OCI-M2 (cell line): ENCODE results near the gene SORCS2.

ENCODE experiments used
- DNase-seq: peaks from one replicate; lab custom pipeline; 2025; ENCODE audit not compliant: unreplicated experiment; lab: John Stamatoyannopoulos, UW

Gene SORCS2

DNA sequence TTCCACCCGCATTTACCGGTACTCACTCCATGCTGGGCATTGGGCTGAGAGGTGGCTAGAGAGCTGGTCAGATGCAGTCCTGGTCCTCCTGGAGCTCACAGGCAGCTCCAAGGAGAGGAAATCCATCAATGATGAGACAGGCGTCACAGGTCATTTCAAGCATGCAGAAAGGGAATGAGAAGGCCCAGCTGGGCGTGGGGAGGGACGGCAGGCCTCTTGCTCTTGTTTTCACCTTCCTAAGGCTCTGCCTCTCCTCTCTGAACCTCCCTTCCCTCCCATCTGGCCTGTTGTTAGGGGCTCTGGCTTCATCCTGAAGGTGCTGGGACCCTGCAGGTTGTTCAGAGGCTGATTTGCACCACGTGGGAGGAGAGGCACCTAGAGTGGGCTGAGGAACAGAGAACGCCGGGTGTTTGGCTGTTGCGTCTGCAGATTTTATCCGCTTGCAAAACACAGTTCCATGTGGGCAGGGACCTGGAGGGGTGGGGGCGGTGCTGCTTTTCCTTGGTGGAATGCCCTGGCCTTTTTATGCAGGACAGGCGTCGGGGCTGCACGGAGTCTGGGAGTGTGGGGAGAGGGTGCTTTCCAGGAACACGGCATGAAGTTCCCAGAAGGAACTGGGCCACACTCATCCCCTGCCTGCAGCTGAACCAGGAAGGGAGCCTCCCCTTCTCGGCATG, 323.9 kb downstream of the SORCS2 start:
- DNase-seq, result no peak

GRCh38 chr4:7516773-7517144, 324.4 kb downstream of the SORCS2 start:
- no peak for DNase-seq

GRCh38 chr4:7518871-7519637, 326.7 kb downstream of the SORCS2 start:
- DNase-seq, result no peak

GRCh38 chr4:7519638-7520376, 327.5 kb downstream of the SORCS2 start:
- no peak for DNase-seq

DNA sequence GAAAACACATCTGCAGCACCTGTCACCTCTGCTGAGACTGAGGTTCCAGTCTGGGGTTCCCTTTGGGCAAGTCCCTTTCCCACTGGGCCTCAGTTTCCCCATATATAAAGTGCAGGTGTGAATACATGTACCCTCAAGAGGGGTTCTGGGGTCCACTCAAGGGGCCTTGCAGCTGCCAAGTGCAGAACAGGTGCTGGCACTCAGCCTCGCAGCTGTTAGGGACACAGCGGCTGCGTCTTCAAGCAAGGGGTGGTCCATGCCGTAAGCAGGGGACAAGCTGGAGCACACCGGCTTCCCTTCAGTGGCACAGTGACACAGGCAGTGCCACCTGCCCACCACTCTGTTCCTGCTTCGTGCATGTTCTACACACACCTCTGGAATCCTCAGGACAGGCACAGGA, 329.3 kb downstream of the SORCS2 start:
- no peak for DNase-seq

DNA sequence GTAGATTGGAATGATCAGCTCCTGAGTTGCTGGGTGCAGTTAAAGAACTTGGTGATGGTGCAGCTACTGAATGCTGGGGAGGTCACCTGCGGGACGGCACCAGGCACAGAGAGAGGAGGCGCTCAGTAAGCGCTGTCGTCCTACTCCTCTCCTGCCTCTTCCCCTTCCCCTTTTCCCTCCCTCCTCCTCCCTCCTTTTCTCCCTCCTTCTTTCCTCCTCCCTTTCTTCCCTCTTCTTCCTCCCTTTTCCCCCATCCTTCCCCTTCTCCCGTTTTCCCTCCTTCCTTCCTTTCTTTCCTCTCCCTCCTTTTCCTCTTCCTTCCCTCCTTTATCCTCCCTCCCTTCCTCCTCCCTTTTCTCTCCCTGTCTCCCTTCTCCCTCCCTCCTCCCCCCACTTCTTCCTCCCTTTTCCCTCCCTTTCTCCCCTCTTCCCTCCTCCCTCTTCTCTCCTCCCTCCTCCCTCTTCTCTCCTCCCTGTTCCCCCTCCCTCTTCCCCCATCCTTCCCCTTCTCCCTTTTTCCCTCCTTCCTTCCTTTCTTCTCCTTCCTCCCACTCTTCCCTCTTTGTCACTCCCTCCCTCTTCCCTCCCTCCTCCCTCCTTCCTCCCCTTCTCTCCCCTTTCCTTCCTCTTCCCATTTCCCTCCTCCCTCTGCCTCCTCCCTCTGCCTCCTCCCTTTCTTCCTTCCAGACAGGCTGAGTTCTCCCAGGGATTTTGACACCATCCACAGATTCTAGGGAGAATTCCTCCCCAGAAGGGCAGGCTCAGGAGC, 330.3 kb downstream of the SORCS2 start:
- DNase-seq, result no peak

DNA sequence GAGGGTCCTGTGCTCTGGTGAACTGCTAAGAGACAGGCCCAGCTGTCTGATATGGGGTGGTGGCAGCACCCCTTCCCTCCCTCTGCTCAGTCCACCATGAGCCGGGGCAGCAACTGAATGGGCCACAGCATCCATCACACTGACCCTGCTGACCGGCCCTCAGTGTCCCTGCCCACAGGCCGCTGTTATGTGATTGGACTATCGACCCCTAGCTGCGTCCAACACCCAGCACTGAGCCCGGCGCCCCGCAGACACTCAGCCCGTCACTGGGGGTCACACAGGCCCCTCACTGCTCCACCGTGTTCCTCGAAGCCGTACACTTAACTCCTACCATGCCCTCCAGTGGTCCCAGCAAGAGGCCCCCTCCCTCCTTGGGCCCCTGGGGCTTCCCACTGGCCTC, 331.2 kb downstream of the SORCS2 start:
- DNase-seq, result no peak

GRCh38 chr4:7524064-7524682, 331.8 kb downstream of the SORCS2 start:
- DNase-seq, result no peak

DNA sequence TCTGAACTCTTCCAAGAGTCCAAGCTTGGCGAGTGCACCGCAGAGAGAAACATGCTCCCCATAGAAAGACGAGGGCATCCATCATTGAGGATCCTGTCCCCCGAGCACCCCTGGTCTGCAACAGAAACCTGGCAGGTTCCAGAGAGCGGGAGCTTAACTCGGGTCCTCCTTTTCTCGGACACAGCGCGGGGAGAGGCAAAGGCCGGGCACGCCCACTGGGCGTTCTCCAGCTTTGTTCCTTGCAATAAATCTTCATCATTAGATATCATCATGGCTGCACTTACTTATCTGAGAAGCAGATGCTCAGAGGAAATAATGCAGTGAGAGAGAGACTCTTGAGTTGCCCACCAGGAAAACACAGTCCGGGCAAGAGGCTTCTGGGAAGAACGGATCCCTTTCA, 332.5 kb downstream of the SORCS2 start:
- no peak for DNase-seq

- no peak for DNase-seq
These were observed 334.2 kb downstream of the SORCS2 start for GRCh38 chr4:7526491-7526890.

DNA sequence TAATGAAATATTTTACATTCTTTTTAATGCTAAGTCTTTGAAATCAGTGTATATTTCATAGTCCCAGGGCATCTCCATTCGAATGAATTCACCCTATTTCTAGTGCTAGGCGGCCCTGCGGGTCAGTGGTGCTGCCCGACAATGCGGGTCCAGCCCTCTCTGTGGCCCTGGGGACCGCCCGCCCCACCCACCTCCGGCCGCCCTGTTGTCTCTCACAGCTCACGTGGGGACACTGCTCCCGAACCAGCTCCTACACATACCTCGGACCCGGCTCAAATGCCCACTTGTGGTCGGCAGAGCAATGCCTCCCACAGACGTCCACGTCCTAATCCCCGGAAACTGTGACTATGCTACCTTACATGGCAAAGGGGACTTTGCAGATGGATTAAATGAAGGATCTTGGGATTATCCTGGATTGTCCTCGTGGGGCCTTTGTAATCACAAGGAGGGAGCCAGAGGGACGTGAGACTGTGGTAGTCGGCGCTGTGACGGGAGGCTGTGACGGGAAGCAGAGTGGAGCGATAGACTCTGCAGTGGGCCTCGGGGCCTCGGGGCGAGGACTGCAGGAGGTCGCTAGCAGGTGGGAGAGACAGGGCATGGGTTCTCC, 334.7 kb downstream of the SORCS2 start:
- no peak for DNase-seq

DNA sequence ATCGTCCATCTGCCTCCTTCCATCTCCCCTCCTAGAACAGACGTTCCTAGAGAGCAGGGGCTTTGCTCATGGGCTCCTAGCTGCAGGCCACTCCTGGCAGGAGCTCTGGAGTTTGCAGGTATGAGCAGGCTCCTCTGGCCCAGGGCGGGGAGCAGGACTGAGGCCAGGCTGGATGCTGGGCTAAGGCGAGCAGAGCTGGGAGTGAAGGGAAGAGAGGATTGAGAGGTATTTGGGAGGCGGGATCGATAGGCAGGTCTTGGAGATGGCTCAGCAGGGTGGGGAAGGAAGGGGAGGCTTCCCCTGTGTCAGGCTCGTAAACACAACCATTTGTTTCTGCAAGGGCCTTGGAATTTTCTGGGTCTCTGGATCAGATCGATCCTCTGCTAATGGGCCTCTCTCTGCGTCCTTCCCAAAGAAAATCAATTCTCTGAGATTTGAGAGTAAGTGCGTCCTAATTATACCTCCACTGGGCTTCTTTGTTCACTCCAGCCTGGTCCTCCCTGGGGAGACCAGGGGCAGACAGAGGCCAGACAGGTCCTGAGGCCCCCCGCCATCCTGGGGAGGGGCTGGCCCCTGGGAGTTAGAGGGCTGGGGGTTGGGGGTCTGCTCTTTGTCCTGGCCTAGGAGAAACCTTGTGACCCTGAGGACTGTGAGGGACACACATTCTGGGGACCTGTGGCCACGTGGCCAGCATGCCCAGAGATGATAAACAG, 337.2 kb downstream of the SORCS2 start:
- DNase-seq, result no peak

DNA sequence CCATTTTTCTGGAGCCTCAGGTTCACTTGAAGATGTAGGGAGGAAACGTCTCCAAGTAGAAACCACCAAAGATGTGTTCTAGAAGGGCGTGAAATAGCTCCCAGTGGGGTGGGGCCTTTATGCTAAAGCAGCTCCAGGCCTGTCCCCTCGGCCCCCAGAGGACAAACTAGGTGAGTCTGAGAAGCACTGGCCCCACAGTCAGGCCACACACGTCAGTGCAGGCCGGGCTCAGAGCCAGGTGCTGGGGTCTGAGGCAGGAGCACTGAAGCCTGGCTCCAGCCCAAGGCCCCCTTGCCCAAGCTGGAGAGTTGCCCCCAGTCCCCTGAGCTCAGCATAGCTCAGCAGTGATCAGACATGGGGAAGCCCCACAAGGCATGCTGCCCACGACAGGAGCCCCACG, 337.7 kb downstream of the SORCS2 start:
- no peak for DNase-seq

- DNase-seq, result no peak
These were observed 338.7 kb downstream of the SORCS2 start for GRCh38 chr4:7530932-7531639.

DNA sequence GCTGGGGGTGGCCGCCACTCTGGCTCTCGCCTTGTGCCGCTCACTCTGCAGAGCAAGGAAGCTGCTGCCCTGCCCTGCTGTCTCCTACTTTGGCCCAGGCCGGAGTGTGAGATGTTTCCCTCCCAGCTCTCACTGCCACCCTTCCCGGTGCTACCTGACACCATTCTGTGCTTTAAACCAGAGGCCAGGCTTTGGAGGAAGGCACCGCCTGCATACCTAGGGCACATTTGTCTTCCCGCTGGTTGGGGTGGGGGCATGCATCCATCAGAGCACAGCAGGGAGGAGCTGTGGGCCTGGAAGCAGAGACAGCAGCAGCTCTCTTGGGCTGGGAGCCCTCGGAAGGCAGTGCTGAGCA, 339.3 kb downstream of the SORCS2 start:
- no peak for DNase-seq

DNA sequence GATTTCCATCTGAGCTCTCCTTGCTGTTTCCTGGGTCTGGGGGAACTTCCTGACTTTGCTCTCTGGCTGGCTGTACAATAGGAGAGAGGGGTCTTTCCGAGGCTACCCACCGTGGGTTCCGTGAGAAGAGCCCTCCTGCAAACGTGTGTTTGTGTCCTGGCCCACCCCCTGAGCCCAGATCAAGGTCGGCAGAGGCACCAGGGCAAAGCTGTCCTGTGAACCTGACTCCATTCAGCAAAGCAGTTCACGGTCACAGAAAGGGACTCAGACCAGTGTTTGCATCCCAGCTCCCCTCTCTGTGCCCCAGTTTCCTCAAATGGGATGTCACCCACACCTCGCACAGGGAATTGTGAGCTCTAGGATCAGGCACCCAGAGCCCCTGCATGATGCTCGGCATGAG, 339.7 kb downstream of the SORCS2 start:
- no peak for DNase-seq

DNA sequence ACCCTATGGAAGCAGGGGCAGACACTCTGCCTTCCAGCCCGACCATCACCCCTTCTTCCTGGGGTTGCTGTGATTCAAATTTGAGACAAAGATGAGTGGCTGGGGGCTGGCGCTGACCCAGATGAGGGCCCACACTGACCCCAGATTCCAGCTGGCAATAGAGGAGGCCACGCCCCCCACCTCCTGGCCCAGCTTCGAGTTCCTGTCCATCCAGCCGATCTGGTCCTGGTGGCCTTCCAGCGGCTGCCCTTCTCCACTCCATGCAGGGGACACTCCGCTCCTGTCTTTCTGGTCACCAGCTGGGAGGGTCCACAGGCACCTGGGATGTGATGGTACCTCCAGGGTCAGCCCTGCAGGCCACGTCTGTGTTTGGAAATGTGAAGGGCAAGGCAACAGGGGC, 340.9 kb downstream of the SORCS2 start:
- no peak for DNase-seq

GRCh38 chr4:7535094-7535493, 342.8 kb downstream of the SORCS2 start:
- DNase-seq, result no peak

- DNase-seq, result no peak
These were observed 343.3 kb downstream of the SORCS2 start for GRCh38 chr4:7535619-7536018.
